ENCODE measurements around the gene PRICKLE2.

DNA sequence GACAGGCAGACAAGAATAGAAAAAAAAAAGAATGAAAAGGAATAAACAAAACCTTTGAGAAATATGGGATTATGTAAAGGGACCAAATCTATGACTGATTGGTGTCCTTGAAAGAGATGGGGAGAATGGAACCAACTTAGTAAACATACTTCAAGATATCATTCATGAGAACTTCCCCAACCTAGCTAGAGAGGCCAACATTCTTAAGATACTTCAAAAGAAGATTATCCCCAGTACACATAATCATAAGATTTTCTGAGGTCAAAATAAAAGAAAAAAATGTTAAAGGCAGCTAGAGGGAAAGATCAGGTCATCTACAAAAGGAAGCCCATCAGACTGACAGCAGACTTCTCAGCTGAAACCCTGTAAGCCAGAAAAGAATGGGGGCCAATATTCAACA is 110.6 kb downstream of the PRICKLE2 start:
- TF ChIP-seq, protein P1, sequence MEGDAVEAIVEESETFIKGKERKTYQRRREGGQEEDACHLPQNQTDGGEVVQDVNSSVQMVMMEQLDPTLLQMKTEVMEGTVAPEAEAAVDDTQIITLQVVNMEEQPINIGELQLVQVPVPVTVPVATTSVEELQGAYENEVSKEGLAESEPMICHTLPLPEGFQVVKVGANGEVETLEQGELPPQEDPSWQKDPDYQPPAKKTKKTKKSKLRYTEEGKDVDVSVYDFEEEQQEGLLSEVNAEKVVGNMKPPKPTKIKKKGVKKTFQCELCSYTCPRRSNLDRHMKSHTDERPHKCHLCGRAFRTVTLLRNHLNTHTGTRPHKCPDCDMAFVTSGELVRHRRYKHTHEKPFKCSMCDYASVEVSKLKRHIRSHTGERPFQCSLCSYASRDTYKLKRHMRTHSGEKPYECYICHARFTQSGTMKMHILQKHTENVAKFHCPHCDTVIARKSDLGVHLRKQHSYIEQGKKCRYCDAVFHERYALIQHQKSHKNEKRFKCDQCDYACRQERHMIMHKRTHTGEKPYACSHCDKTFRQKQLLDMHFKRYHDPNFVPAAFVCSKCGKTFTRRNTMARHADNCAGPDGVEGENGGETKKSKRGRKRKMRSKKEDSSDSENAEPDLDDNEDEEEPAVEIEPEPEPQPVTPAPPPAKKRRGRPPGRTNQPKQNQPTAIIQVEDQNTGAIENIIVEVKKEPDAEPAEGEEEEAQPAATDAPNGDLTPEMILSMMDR (IDR thresholded peaks at IDR 0.05), result no peak
- no peak for TF ChIP-seq POLR2A (IDR thresholded peaks at IDR 0.05; ENCODE audit: low read depth)
- no peak for TF ChIP-seq POLR2AphosphoS5 (IDR thresholded peaks at IDR 0.05)

All from esophagus muscularis mucosa (tissue), 3 donors.